ENCODE data around the gene TEAD3. TPM values are rescaled to one million over a fixed set of nuclear protein-coding genes. Genes with fewer than 3 reads are reported as not detected.

The TEAD3 gene
- total and polyA plus RNA-seq, 7 donors = 14.4 to 95.8 (median 50.4) TPM

DNA sequence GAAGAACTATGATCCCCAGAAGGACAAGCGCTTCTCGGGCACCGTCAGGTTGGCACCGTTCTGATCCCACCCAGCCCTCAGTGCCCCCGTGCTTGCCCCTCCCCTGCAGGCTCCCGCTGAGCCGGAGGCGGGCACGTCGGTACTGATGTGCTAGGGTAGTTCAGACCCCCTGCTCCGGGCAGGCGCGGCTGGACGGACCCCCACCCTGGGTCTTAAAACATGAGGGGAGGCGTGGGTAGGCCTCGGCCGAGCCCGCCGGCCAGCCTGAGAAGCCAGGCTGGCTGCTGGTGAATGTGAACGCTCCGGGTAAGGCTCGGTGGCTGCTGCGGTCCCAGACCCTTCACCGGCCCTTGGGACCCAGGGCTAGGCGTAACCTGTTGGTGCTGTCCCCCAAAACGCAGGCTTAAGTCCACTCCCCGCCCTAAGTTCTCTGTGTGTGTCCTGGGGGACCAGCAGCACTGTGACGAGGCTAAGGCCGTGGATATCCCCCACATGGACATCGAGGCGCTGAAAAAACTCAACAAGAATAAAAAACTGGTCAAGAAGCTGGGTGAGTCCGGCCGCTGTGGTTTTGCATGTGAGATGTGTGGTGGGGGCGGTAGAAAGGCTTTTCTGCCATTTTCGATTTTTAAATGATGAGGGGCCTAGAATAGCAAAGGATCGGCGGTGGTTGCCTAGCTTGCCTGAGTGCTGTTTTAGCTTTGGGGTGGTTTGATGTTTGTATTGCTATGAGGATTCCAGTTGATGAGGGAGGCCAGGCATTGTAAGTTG, 27.7 kb downstream of the TEAD3 start:
- whole genome bisulfite sequencing, 2 donors = 1 to 3% methylated on average over 37 of the region's 37 CpGs
- intact Hi-C loops (cut with DNase I) = loop anchor here (1.0 to 2.0 kb wide), 3 partner anchors 16 to 126 kb away; partner anchors contain the start of gene FANCE
- no peak for DNase-seq
- peak overlapping the region; percentile 81 to 93 (median 92) for H3K27ac ChIP-seq
- H3K36me3 ChIP-seq = peaks cover 6 to 47% (median 24%) of the 10 kb centered on the region in 4 donors
- no peaks in the 10 kb centered on the region for H3K9me3 ChIP-seq
- no peaks in the 10 kb centered on the region for H3K27me3 ChIP-seq
- TF ChIP-seq EP300 (IDR thresholded peaks at IDR 0.05) = no peak
- TF ChIP-seq POLR2A (IDR thresholded peaks at IDR 0.05) = no peak
- TF ChIP-seq, protein P1, sequence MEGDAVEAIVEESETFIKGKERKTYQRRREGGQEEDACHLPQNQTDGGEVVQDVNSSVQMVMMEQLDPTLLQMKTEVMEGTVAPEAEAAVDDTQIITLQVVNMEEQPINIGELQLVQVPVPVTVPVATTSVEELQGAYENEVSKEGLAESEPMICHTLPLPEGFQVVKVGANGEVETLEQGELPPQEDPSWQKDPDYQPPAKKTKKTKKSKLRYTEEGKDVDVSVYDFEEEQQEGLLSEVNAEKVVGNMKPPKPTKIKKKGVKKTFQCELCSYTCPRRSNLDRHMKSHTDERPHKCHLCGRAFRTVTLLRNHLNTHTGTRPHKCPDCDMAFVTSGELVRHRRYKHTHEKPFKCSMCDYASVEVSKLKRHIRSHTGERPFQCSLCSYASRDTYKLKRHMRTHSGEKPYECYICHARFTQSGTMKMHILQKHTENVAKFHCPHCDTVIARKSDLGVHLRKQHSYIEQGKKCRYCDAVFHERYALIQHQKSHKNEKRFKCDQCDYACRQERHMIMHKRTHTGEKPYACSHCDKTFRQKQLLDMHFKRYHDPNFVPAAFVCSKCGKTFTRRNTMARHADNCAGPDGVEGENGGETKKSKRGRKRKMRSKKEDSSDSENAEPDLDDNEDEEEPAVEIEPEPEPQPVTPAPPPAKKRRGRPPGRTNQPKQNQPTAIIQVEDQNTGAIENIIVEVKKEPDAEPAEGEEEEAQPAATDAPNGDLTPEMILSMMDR (IDR thresholded peaks at IDR 0.05) = no peak
- peak in 1 of 4 donors; percentile 59 for TF ChIP-seq POLR2AphosphoS5 (IDR thresholded peaks at IDR 0.05)
- peaks cover 0 to 46% (median 44%) of the 10 kb centered on the region in 4 donors for H3K4me1 ChIP-seq
- peak overlapping the region; percentile 52 to 81 (median 66) for H3K4me3 ChIP-seq

DNA sequence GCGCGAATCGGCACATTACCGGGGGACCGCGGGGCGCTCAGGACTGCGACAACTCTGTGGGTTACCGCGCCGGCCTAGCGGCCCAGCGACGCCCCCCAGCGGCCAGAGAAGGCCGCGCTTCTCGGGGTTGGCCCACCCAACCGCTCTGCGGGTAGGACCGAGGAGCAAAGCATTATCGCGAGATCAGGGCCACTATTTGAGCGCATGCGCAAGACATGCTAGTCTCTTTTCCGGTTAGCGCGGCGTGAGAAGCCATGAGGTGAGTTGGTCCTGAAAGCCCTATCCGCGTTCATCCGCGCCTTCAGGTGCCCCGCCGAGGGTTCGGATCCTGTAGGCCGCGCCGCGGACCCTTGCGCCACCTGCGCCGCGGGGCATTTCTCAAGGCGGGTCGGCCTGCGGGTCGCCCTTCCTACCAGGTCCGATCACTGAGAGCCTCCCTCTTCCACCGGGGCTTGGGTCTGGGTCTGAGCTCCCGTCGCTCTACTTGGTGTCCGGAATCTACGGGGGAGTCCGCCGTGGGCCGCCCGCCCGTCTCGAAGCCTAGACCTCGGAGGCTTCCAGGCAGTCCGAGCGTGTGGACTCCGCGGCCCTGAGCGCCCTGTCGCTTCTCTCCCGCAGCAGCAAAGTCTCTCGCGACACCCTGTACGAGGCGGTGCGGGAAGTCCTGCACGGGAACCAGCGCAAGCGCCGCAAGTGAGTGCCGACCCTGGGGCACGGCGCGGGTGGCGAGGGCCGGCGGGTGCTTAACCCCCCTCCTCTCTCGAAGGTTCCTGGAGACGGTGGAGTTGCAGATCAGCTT, 28.5 kb downstream of the TEAD3 start, which contains the start of gene RPL10A:
TSS of gene RPL10A (plus strand) at position 221 of the 799 bp plus-strand sequence. CDS start at position 255, 34 bp downstream.
- intact Hi-C loops (cut with DNase I) = loop anchor here (1.0 to 2.0 kb wide), 3 partner anchors 16 to 125 kb away; partner anchors contain the start of gene FANCE

DNA sequence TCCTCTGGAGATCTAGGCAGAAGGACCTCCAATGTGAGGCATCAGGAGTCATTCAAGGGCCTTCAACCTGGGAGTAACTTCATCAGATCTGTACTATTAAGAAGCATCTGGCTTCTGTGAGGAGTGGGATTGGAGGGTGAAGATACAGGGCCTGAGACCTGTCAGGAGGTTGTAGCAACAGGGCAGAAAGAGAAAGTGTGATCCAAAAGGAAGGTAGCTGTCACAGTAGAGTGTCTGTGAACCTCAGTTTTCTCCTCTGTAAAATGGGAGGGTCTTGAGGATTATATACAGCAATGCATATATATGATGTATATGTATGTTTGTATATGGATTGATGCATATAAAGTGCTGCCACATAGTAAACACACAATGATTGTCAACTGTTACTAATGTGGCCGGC, 31.2 kb downstream of the TEAD3 start:
- intact Hi-C loops (cut with DNase I) = no loop called here
- Histone ChIP-seq H3K27ac (no peak overlapping the region), H3K4me1 (peaks cover 0 to 23% (median 19%) of the 10 kb centered on the region in 4 donors), H3K36me3 (peaks cover 0 to 12% (median 2%) of the 10 kb centered on the region in 4 donors), H3K4me3 (no peak overlapping the region), H3K9me3 (no peaks in the 10 kb centered on the region), H3K27me3 (no peaks in the 10 kb centered on the region)
- WGBS, 2 donors = 96 to 98% methylated on average over 1 of the region's 1 CpG
- no peak for DNase-seq
- TF ChIP-seq, protein P1 (IDR thresholded peaks at IDR 0.05) = no peak
- no peak for TF ChIP-seq POLR2AphosphoS5 (IDR thresholded peaks at IDR 0.05)
- TF ChIP-seq EP300 (IDR thresholded peaks at IDR 0.05) = no peak
- no peak for TF ChIP-seq POLR2A (IDR thresholded peaks at IDR 0.05)

More for the DNA sequence above, 28.5 kb downstream of the TEAD3 start, which contains the start of gene RPL10A:
- Histone ChIP-seq H3K4me3 (peak within 1 kb of the TSS; percentile 52 to 81 (median 66)), H3K36me3 (peaks cover 4 to 40% (median 21%) of the 10 kb centered on the region in 4 donors), H3K27me3 (no peaks in the 10 kb centered on the region), H3K27ac (peak within 1 kb of the TSS; percentile 81 to 93 (median 92)), H3K4me1 (peaks cover 0 to 46% (median 44%) of the 10 kb centered on the region in 4 donors), H3K9me3 (no peaks in the 10 kb centered on the region)
- WGBS, 2 donors = 0% methylated on average over 86 of the region's 86 CpGs
- peak; percentile 99 for DNase-seq
- TF ChIP-seq, protein P1 (IDR thresholded peaks at IDR 0.05) = peak; percentile 93 to 98 (median 96)
- TF ChIP-seq POLR2AphosphoS5 (IDR thresholded peaks at IDR 0.05) (peak; percentile 98 to 99 (median 98)), EP300 (IDR thresholded peaks at IDR 0.05) (peak in 1 of 4 donors; percentile 2), POLR2A (IDR thresholded peaks at IDR 0.05) (peak; percentile 91 to 94)

DNA sequence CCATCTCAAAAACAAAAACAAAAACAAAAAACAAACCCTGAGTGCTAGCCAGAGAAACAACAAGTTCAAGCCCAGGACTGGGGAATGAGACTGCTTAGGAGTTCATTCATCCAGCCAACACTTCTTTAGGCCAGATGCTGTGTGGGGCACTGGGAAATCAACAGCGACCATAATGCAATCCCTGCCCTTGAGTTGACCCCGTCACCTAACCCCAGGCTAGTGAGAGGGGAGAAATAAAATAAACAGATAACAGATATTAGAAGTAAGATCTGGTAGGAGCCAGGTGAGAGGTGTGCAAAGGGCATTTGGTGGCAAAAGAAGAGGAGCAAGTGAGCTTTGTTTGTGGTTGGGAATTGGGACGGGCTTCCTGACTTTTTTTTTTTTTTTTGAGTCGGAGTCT, 33.6 kb downstream of the TEAD3 start:
- no peaks in the 10 kb centered on the region for H3K9me3 ChIP-seq
- no peak overlapping the region for H3K4me3 ChIP-seq
- H3K4me1 ChIP-seq = peaks cover 0 to 6% (median 5%) of the 10 kb centered on the region in 4 donors
- no peaks in the 10 kb centered on the region for H3K27me3 ChIP-seq
- 94 to 96% methylated on average over 4 of the region's 4 CpGs for WGBS, 2 donors
- DNase-seq = no peak
- H3K36me3 ChIP-seq = peaks cover 0 to 12% (median 0%) of the 10 kb centered on the region in 4 donors
- TF ChIP-seq POLR2AphosphoS5 (IDR thresholded peaks at IDR 0.05) (no peak), EP300 (IDR thresholded peaks at IDR 0.05) (no peak), POLR2A (IDR thresholded peaks at IDR 0.05) (no peak)
- TF ChIP-seq, protein P1 (IDR thresholded peaks at IDR 0.05) = no peak
- no peak overlapping the region for H3K27ac ChIP-seq
- intact Hi-C loops (cut with DNase I) = no loop called here

All from sigmoid colon (tissue), 7 donors.